Measurements from ENCODE around the gene DUSP7. TPM values are rescaled to one million over a fixed set of nuclear protein-coding genes. Genes with fewer than 3 reads are reported as not detected.

DUSP7 gene
- total RNA-seq, 1 donor, result 7.0 TPM

- H3K4me1 ChIP-seq (ENCODE audit: insufficient read depth, low read length), result no peaks in the 10 kb centered on the region
- H3K9me3 ChIP-seq (ENCODE audit: low read depth, low read length), result no peaks in the 10 kb centered on the region
- H3K27me3 ChIP-seq (ENCODE audit: insufficient read depth, low read length), result no peaks in the 10 kb centered on the region
- no peak overlapping the region for H3K4me3 ChIP-seq (ENCODE audit: low read length)
Measured at GRCh38 chr3:52078781-52079560, 22.6 kb upstream of the DUSP7 start.

- no peaks in the 10 kb centered on the region for H3K9me3 ChIP-seq (ENCODE audit: low read depth, low read length)
- no peaks in the 10 kb centered on the region for H3K4me1 ChIP-seq (ENCODE audit: insufficient read depth, low read length)
- H3K27me3 ChIP-seq (ENCODE audit: insufficient read depth, low read length), result no peaks in the 10 kb centered on the region
- H3K4me3 ChIP-seq (ENCODE audit: low read length), result no peak overlapping the region
Measured at GRCh38 chr3:52077925-52078324, 21.6 kb upstream of the DUSP7 start.

- Histone ChIP-seq H3K9me3 (ENCODE audit: low read depth, low read length) (no peaks in the 10 kb centered on the region), H3K4me1 (ENCODE audit: insufficient read depth, low read length) (peaks cover 2% of the 10 kb centered on the region), H3K4me3 (ENCODE audit: low read length) (no peak overlapping the region), H3K27me3 (ENCODE audit: insufficient read depth, low read length) (no peaks in the 10 kb centered on the region)
Measured at GRCh38 chr3:52076896-52077780, 20.8 kb upstream of the DUSP7 start.

GRCh38 chr3:52073490-52073889, 17.1 kb upstream of the DUSP7 start:
- Histone ChIP-seq H3K4me1 (ENCODE audit: insufficient read depth, low read length) (peaks cover 23% of the 10 kb centered on the region), H3K27me3 (ENCODE audit: insufficient read depth, low read length) (no peaks in the 10 kb centered on the region), H3K9me3 (ENCODE audit: low read depth, low read length) (no peaks in the 10 kb centered on the region), H3K4me3 (ENCODE audit: low read length) (no peak overlapping the region)

GRCh38 chr3:52072471-52072870, 16.1 kb upstream of the DUSP7 start:
- Histone ChIP-seq H3K4me1 (ENCODE audit: insufficient read depth, low read length) (peaks cover 23% of the 10 kb centered on the region), H3K27me3 (ENCODE audit: insufficient read depth, low read length) (no peaks in the 10 kb centered on the region), H3K4me3 (ENCODE audit: low read length) (no peak overlapping the region), H3K9me3 (ENCODE audit: low read depth, low read length) (no peaks in the 10 kb centered on the region)

GRCh38 chr3:52072020-52072419, 15.6 kb upstream of the DUSP7 start:
- Histone ChIP-seq H3K4me3 (ENCODE audit: low read length) (no peak overlapping the region), H3K9me3 (ENCODE audit: low read depth, low read length) (no peaks in the 10 kb centered on the region), H3K4me1 (ENCODE audit: insufficient read depth, low read length) (peaks cover 23% of the 10 kb centered on the region), H3K27me3 (ENCODE audit: insufficient read depth, low read length) (no peaks in the 10 kb centered on the region)

GRCh38 chr3:52070724-52071621, 14.6 kb upstream of the DUSP7 start:
- Histone ChIP-seq H3K9me3 (ENCODE audit: low read depth, low read length) (no peaks in the 10 kb centered on the region), H3K4me3 (ENCODE audit: low read length) (no peak overlapping the region), H3K4me1 (ENCODE audit: insufficient read depth, low read length) (peaks cover 23% of the 10 kb centered on the region), H3K27me3 (ENCODE audit: insufficient read depth, low read length) (no peaks in the 10 kb centered on the region)

GRCh38 chr3:52069855-52070254, 13.5 kb upstream of the DUSP7 start:
- Histone ChIP-seq H3K9me3 (ENCODE audit: low read depth, low read length) (no peaks in the 10 kb centered on the region), H3K27me3 (ENCODE audit: insufficient read depth, low read length) (no peaks in the 10 kb centered on the region), H3K4me3 (ENCODE audit: low read length) (no peak overlapping the region), H3K4me1 (ENCODE audit: insufficient read depth, low read length) (peaks cover 30% of the 10 kb centered on the region)

- no peak overlapping the region for H3K4me3 ChIP-seq (ENCODE audit: low read length)
- H3K9me3 ChIP-seq (ENCODE audit: low read depth, low read length), result no peaks in the 10 kb centered on the region
- peaks cover 30% of the 10 kb centered on the region for H3K4me1 ChIP-seq (ENCODE audit: insufficient read depth, low read length)
- H3K27me3 ChIP-seq (ENCODE audit: insufficient read depth, low read length), result no peaks in the 10 kb centered on the region
Measured at GRCh38 chr3:52069135-52069534, 12.8 kb upstream of the DUSP7 start.

GRCh38 chr3:52068730-52069129, 12.4 kb upstream of the DUSP7 start:
- Histone ChIP-seq H3K27me3 (ENCODE audit: insufficient read depth, low read length) (no peaks in the 10 kb centered on the region), H3K9me3 (ENCODE audit: low read depth, low read length) (no peaks in the 10 kb centered on the region), H3K4me3 (ENCODE audit: low read length) (no peak overlapping the region), H3K4me1 (ENCODE audit: insufficient read depth, low read length) (peaks cover 30% of the 10 kb centered on the region)

GRCh38 chr3:52068055-52068571, 11.7 kb upstream of the DUSP7 start:
- no peaks in the 10 kb centered on the region for H3K9me3 ChIP-seq (ENCODE audit: low read depth, low read length)
- no peaks in the 10 kb centered on the region for H3K27me3 ChIP-seq (ENCODE audit: insufficient read depth, low read length)
- no peak overlapping the region for H3K4me3 ChIP-seq (ENCODE audit: low read length)
- H3K4me1 ChIP-seq (ENCODE audit: insufficient read depth, low read length), result peaks cover 32% of the 10 kb centered on the region

- Histone ChIP-seq H3K4me1 (ENCODE audit: insufficient read depth, low read length) (peaks cover 38% of the 10 kb centered on the region), H3K27me3 (ENCODE audit: insufficient read depth, low read length) (no peaks in the 10 kb centered on the region), H3K4me3 (ENCODE audit: low read length) (no peak overlapping the region), H3K9me3 (ENCODE audit: low read depth, low read length) (no peaks in the 10 kb centered on the region)
Measured at GRCh38 chr3:52067526-52067925, 11.2 kb upstream of the DUSP7 start.

- no peaks in the 10 kb centered on the region for H3K27me3 ChIP-seq (ENCODE audit: insufficient read depth, low read length)
- peaks cover 40% of the 10 kb centered on the region for H3K4me1 ChIP-seq (ENCODE audit: insufficient read depth, low read length)
Measured at GRCh38 chr3:52067046-52067445, 10.7 kb upstream of the DUSP7 start.

GRCh38 chr3:52065264-52065756, 8.9 kb upstream of the DUSP7 start:
- H3K9me3 ChIP-seq (ENCODE audit: low read depth, low read length), result no peaks in the 10 kb centered on the region
- peaks cover 36% of the 10 kb centered on the region for H3K4me1 ChIP-seq (ENCODE audit: insufficient read depth, low read length)
- no peak overlapping the region for H3K4me3 ChIP-seq (ENCODE audit: low read length)
- H3K27me3 ChIP-seq (ENCODE audit: insufficient read depth, low read length), result no peaks in the 10 kb centered on the region

More at GRCh38 chr3:52067046-52067445, 10.7 kb upstream of the DUSP7 start:
- Histone ChIP-seq H3K4me3 (ENCODE audit: low read length) (no peak overlapping the region), H3K9me3 (ENCODE audit: low read depth, low read length) (no peaks in the 10 kb centered on the region)

Data from mononuclear cell (primary cell).